H9 (cell line): ENCODE results near the gene BLOC1S3. TPM values are rescaled to one million over a fixed set of nuclear protein-coding genes. Genes with fewer than 3 reads are reported as not detected.

ENCODE experiments used
- DNase-seq: peaks from one replicate; pipeline ENCODE4 v3.0.0-alpha.2; 2017
- H2AFZ ChIP-seq: one replicate; pipeline ENCODE4 v1.6.1; 2013; ENCODE audit warnings: mild to moderate bottlenecking, low read length, control low read depth, moderate library complexity
- H2AK5ac ChIP-seq: 2 replicates; pipeline ENCODE4 v1.6.1; 2013; ENCODE audit warnings: low read length, control low read depth, mixed read lengths; ENCODE audit not compliant: insufficient read length
- H2BK120ac ChIP-seq: one replicate; pipeline ENCODE4 v1.6.1; 2013; ENCODE audit warnings: low read depth, mild to moderate bottlenecking, low read length, control low read depth, inconsistent platforms; ENCODE audit not compliant: poor library complexity, severe bottlenecking
- H2BK12ac ChIP-seq: 2 replicates; pipeline ENCODE4 v1.6.1; 2013; ENCODE audit warnings: low read length, control low read depth, mixed read lengths, low read depth; ENCODE audit not compliant: insufficient read length
- H2BK15ac ChIP-seq: 2 replicates; pipeline ENCODE4 v1.6.1; 2013; ENCODE audit warnings: low read depth, low read length, control low read depth
- H2BK20ac ChIP-seq: one replicate; pipeline ENCODE4 v1.6.1; 2013; ENCODE audit warnings: low read depth, mild to moderate bottlenecking, low read length, control low read depth, inconsistent platforms; ENCODE audit not compliant: poor library complexity, severe bottlenecking
- H2BK5ac ChIP-seq: 2 replicates; pipeline ENCODE4 v1.6.1; 2013; ENCODE audit warnings: low read length, control low read depth, mixed read lengths; ENCODE audit not compliant: insufficient read length
- H3K14ac ChIP-seq: 2 replicates; pipeline ENCODE4 v1.6.1; 2013; ENCODE audit warnings: low read length, control low read depth; ENCODE audit not compliant: insufficient read depth
- H3K18ac ChIP-seq: 2 replicates; pipeline ENCODE4 v1.6.1; 2013; ENCODE audit warnings: low read depth, mild to moderate bottlenecking, mixed read lengths, low read length, control low read depth; ENCODE audit not compliant: insufficient read length
- H3K23ac ChIP-seq: 2 replicates; pipeline ENCODE4 v1.6.1; 2013; ENCODE audit warnings: low read length, control low read depth, mixed read lengths, low read depth; ENCODE audit not compliant: insufficient read length
- H3K23me2 ChIP-seq: 2 replicates; pipeline ENCODE4 v1.6.1; 2013; ENCODE audit warnings: low read depth, mild to moderate bottlenecking, mixed read lengths, low read length, control low read depth; ENCODE audit not compliant: insufficient read length, poor library complexity, severe bottlenecking
- H3K27ac ChIP-seq: 2 replicates; pipeline ENCODE4 v1.5.1; 2013; ENCODE audit warnings: low read length, control low read depth, mixed read lengths, low read depth; ENCODE audit not compliant: insufficient read length
- H3K27me3 ChIP-seq: 2 replicates; pipeline ENCODE4 v1.6.1; 2013; ENCODE audit warnings: low read length, control low read depth, inconsistent platforms; ENCODE audit not compliant: insufficient read depth
- H3K4ac ChIP-seq: 2 replicates; pipeline ENCODE4 v1.6.1; 2013; ENCODE audit warnings: low read depth, mild to moderate bottlenecking, control low read depth, inconsistent platforms, low read length, moderate library complexity
- H3K4me1 ChIP-seq: 2 replicates; pipeline ENCODE4 v1.6.1; 2013; ENCODE audit warnings: low read length, control low read depth, inconsistent platforms; ENCODE audit not compliant: insufficient read depth
- H3K4me2 ChIP-seq: 2 replicates; pipeline ENCODE4 v1.6.1; 2013; ENCODE audit warnings: low read length, control low read depth, mixed read lengths; ENCODE audit not compliant: insufficient read length, insufficient read depth
- H3K56ac ChIP-seq: 2 replicates; pipeline ENCODE4 v1.6.1; 2013; ENCODE audit warnings: low read depth, mild to moderate bottlenecking, mixed read lengths, low read length, control low read depth; ENCODE audit not compliant: insufficient read length
- H3K79me1 ChIP-seq: 2 replicates; pipeline ENCODE4 v1.6.1; 2013; ENCODE audit warnings: low read depth, mild to moderate bottlenecking, moderate library complexity, low read length, control low read depth, inconsistent platforms; ENCODE audit not compliant: insufficient read depth, poor library complexity, severe bottlenecking
- H3K79me2 ChIP-seq: 2 replicates; pipeline ENCODE4 v1.6.1; 2013; ENCODE audit warnings: low read length, control low read depth, inconsistent platforms; ENCODE audit not compliant: insufficient read depth
- H3K9ac ChIP-seq: 2 replicates; pipeline ENCODE4 v1.6.1; 2013; ENCODE audit warnings: low read length, control low read depth, mixed read lengths; ENCODE audit not compliant: insufficient read length; ENCODE audit errors: extremely low read depth
- H3K9me3 ChIP-seq: one replicate; pipeline ENCODE4 v1.6.1; 2013; ENCODE audit warnings: low read depth, low read length, inconsistent platforms; ENCODE audit not compliant: control insufficient read depth
- H3T11ph ChIP-seq: one replicate; pipeline ENCODE4 v1.6.1; 2013; ENCODE audit warnings: mild to moderate bottlenecking, low read length, control low read depth, inconsistent platforms
- H4K20me1 ChIP-seq: one replicate; pipeline ENCODE4 v1.6.1; 2013; ENCODE audit not compliant: control insufficient read depth, insufficient read length, insufficient read depth
- H4K5ac ChIP-seq: 2 replicates; pipeline ENCODE4 v1.6.1; 2013; ENCODE audit warnings: low read depth, mild to moderate bottlenecking, mixed read lengths, low read length, control low read depth; ENCODE audit not compliant: insufficient read length
- H4K8ac ChIP-seq: replicated peaks from 2 replicates; pipeline ENCODE4 v1.6.1; 2013; ENCODE audit warnings: low read length, control low read depth, mixed read lengths, low read depth; ENCODE audit not compliant: insufficient read length
- H4K91ac ChIP-seq: 2 replicates; pipeline ENCODE4 v1.6.1; 2013; ENCODE audit warnings: low read depth, mild to moderate bottlenecking, moderate library complexity, mixed read lengths, low read length, control low read depth; ENCODE audit not compliant: insufficient read length
- H3K27ac Mint-ChIP-seq, 3 experiments: 2 replicates in 2 of 3; 3 replicates in 1 of 3; pipeline ENCODE4 v1.8.0; 2020 to 2021; ENCODE audit warnings: mixed read lengths in 3 of 3, mild to moderate bottlenecking in 1 of 3, moderate library complexity in 1 of 3
- H3K27me3 Mint-ChIP-seq: 2 replicates; pipeline ENCODE4 v1.8.0; 2021; ENCODE audit warnings: low read depth, mild to moderate bottlenecking, moderate library complexity, mixed read lengths
- H3K36me3 Mint-ChIP-seq, 3 experiments: 2 replicates in 2 of 3; 3 replicates in 1 of 3; pipeline ENCODE4 v1.8.0; 2020 to 2021; ENCODE audit warnings: low read depth in 3 of 3, mixed read lengths in 3 of 3; ENCODE audit not compliant: insufficient read depth in 1 of 3
- H3K4me1 Mint-ChIP-seq, 2 experiments: 2 replicates each; pipeline ENCODE4 v1.8.0; 2020; ENCODE audit warnings: mixed read lengths in 2 of 2
- H3K4me3 Mint-ChIP-seq, 2 experiments: 2 replicates in 1 of 2; 3 replicates in 1 of 2; pipeline ENCODE4 v1.8.0; 2020 to 2021; ENCODE audit warnings: mild to moderate bottlenecking in 2 of 2, mixed read lengths in 2 of 2, moderate library complexity in 1 of 2
- H3K9me3 Mint-ChIP-seq, 2 experiments: 2 replicates in 1 of 2; 3 replicates in 1 of 2; pipeline ENCODE4 v1.8.0; 2020; ENCODE audit warnings: mild to moderate bottlenecking in 2 of 2, mixed read lengths in 2 of 2, moderate library complexity in 1 of 2
- CTCF ChIP-seq: fragments of 200-600 bp; sonication (generic); conservative IDR thresholded peaks from 3 replicates; pipeline ENCODE4 v1.8.0; 2021; ENCODE audit warnings: antibody characterized with exemption, mild to moderate bottlenecking
- WGBS: extraction: QIAGEN DNeasy Blood & Tissue Kit; methylation state at CpG from one replicate; pipeline ENCODE4 v1.1.7; 2013; ENCODE audit warnings: missing lambda C conversion rate, low lambda C conversion rate, mixed read lengths; ENCODE audit not compliant: insufficient read length; ENCODE audit errors: extremely low coverage; 5-methylcytosine and 5-hydroxymethylcytosine counted together
- total RNA-seq: library from RNA; stranded (reverse); gene quantifications from 2 replicates; pipeline ENCODE4 v1.2.1, GENCODE V29; 2021

Gene BLOC1S3
- total RNA-seq, 1 experiment from 2014 or later, result 9.2 TPM

- Histone ChIP-seq H3K4me1 (no peaks in the 10 kb centered on the region), H2BK15ac (no peak within 1 kb of the TSS), H3K9me3 (no peaks in the 10 kb centered on the region), H2BK120ac (no peak within 1 kb of the TSS), H3K9ac (peak within 1 kb of the TSS; percentile 56), H3K18ac (no peak within 1 kb of the TSS), H2BK20ac (no peak within 1 kb of the TSS), H4K8ac (no peak within 1 kb of the TSS), H3K27me3 (no peaks in the 10 kb centered on the region), H2AFZ (no peak within 1 kb of the TSS), H3K23ac (no peak within 1 kb of the TSS), H3K56ac (no peak within 1 kb of the TSS), H3K23me2 (peaks cover 13% of the 10 kb centered on the region), H3K4me2 (peak within 1 kb of the TSS; percentile 79), H3T11ph (no peak within 1 kb of the TSS), H2BK12ac (no peak within 1 kb of the TSS), H3K79me1 (no peaks in the 10 kb centered on the region), H4K20me1 (no peaks in the 10 kb centered on the region), H2AK5ac (no peak within 1 kb of the TSS), H3K79me2 (no peaks in the 10 kb centered on the region), H4K5ac (no peak within 1 kb of the TSS), H4K91ac (no peak within 1 kb of the TSS), H3K4ac (no peak within 1 kb of the TSS), H3K14ac (no peak within 1 kb of the TSS), H2BK5ac (no peak within 1 kb of the TSS), H3K27ac (no peak within 1 kb of the TSS)
- H3K4me3 Mint-ChIP-seq, result peak within 1 kb of the TSS; percentile 91 to 93
- H3K9me3 Mint-ChIP-seq, result no peaks in the 10 kb centered on the region
- no peak for TF ChIP-seq CTCF
- DNase-seq, result no peak
- peaks cover 0 to 10% of the 10 kb centered on the region in 2 experiments; a peak in 3 of 4 replicates for H3K4me1 Mint-ChIP-seq
- peaks cover 0 to 4% (median 2%) of the 10 kb centered on the region in 3 experiments; a peak in 2 of 7 replicates for H3K36me3 Mint-ChIP-seq
- no CpG with 5 or more reads among the region's 36 CpGs for WGBS
- H3K27me3 Mint-ChIP-seq, result peaks cover 3% of the 10 kb centered on the region; the same call in 1 of the 2 replicates
- H3K27ac Mint-ChIP-seq, result peak within 1 kb of the TSS; percentile 96 to 98 (median 96)
These were observed 745 bp upstream of the BLOC1S3 start, which contains the start of gene TRAPPC6A for GRCh38 chr19:45177817-45178261. Gene TRAPPC6A (minus strand): TSS chr19:45178237. CDS start chr19:45178218, 19 bp downstream.
